ENCODE data around the gene ARFGAP1.
"Not testable (repeated sequence)": the region's sequence is repeated elsewhere in the genome, so short reads cannot be mapped to it uniquely, and the experiment has no call there.

The ARFGAP1 gene

GRCh38 chr20:63322146-63322932, 49.7 kb downstream of the ARFGAP1 start:
- no peak for DNase-seq

DNA sequence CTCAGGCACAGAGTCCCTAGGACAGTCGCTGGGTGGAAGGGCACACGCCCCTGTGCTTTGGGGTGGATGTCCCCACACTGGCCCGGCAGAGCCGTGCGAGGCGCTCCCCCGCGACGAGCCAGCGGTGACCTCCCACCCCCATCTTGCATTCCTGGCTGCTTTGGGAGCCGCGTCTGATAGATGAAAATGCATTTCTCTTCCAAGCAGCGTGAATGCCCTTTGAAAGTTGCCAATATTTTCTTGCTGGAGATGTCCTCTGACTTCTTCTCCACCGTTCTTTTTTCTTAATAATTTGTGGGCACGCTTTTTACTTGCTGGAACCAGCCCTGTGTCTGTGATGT, 50.3 kb downstream of the ARFGAP1 start:
- DNase-seq: no peak

GRCh38 chr20:63323357-63323981, 50.9 kb downstream of the ARFGAP1 start:
- DNase-seq: no peak

- DNase-seq: no peak
These were observed 52.4 kb downstream of the ARFGAP1 start for GRCh38 chr20:63325021-63325471.

DNA sequence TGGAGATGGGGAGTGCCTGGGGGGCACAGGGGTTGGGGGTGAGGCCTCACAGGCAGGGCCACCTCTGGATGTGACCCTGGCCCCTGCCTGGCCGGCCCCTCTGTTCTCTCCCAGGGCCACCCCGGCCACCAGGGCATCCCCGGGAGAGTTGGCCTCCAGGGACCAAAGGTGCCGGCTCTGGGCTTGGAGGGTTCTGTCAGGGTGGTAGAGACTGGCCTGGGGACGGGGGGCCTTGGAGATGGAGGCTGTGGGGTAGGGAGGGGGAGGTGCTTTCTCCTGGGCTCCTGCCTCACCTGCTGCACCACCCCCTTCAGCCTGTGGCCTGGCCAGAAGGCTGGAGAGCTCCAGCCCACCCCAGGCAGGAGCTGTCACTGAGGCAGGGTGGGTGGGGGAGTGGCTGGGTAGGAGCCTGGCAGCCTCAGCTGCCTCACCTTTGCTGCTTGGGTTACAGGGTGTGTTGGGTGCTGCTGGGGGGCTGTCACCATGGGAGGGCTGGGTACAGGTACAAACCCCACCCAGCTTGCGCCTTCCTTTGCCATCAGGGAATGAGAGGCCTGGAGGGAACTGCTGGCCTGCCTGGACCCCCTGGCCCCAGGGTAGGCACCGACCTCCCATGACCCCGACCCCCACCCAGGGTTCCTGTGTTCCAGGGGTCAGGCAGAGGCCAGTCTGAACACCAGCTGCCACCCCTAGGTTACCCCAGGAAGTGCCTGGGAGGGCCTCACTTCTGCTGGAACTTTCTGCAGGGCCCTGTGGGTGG, 53.1 kb downstream of the ARFGAP1 start:
- no peak for DNase-seq

GRCh38 chr20:63326314-63327230, 54.0 kb downstream of the ARFGAP1 start:
- DNase-seq: no peak

DNA sequence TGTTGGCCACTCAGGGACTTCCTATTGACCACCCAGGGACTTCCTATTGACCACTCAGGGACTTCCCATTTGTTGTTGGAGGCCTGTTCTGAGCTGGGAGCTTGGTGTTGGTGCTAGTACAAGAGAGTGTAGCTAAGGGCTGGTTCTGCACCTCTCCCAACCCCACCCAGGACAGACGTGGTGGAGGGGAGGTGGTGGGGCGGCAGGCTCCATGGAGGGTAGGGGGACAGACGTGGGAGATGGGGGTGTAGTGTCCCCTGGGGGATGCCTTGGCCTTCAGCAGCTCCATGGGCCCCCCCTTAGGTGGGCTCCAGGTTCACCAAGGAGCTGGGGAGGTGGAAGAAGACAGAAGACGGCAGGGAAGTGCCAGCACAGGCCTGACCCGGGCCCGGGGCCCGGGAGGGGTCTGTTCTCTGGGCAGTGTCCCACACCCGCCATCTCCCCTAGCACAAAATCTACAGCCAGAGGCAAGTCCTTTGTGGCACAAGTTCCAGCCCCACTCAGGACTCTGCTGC, 54.7 kb downstream of the ARFGAP1 start:
- DNase-seq: no peak

DNA sequence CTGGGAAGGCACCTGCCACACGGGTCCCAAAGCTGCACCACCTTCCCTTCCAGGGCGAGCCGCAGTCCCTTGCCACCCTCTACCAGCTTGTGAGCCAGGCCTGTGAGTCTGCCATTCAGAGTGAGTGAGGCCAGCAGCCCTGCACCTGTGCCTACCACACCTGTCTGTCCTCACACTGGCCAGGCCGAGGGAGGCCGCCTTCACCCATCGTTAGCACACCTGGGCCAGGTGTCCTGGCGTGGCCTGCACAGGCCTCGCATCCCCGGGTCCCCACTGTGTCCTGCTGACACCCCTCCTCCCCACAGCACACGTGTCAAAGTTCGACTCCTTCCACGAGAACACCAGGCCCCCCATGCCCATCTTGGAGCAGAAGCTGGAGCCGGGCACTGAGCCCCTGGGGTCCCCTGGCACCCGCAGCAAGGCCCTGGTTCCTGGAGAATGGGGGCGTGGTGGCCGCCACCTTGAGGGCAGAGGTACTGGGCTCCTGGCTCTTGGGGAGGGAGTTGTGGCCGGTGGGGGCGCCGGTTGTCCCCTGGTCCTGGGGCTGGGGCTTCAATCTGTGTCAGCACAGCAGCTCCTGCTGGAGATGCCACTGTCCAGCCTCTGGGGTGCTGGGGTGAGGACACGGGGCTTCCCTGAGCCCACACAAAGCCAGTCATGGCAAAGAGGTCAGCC, 55.5 kb downstream of the ARFGAP1 start:
- no peak for DNase-seq

- DNase-seq: no peak
These were observed 56.2 kb downstream of the ARFGAP1 start for GRCh38 chr20:63328718-63329275.

DNA sequence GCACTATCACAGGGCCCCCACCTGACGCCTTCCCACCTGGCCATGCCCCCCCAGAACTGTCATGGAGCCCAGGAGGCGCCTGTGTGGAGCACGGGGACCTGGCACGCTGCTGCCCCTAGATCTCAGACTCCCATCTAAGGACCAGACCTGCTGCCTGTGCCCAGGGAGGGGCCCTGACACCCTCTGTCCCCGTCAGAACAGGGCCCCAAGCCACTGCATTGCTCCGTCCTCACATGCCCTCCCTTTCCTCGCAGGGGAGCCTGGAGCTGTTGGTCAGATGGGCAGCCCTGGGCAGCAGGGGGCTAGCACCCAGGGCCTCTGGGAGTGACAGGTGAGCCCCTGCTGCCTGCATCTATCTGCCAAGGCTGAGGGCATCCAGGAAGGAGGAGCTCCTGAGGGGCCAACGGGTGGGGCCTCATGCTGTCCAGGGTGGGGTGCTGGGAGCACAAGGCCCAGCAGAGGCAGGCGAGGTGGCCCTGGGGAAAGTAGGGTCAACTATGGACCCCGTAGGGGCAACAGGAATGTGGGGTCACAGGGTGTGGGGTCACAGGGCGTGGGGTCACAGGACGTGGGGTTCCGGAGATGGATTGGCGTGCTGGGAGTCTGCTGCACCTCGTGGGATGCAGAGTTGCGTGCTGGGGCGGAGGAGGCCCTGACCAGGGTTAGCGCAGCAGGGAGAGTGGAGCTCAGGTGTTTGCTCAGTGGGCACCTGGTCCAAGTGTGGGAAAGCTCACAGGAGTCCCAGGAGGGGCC, 56.9 kb downstream of the ARFGAP1 start:
- no peak for DNase-seq

DNA sequence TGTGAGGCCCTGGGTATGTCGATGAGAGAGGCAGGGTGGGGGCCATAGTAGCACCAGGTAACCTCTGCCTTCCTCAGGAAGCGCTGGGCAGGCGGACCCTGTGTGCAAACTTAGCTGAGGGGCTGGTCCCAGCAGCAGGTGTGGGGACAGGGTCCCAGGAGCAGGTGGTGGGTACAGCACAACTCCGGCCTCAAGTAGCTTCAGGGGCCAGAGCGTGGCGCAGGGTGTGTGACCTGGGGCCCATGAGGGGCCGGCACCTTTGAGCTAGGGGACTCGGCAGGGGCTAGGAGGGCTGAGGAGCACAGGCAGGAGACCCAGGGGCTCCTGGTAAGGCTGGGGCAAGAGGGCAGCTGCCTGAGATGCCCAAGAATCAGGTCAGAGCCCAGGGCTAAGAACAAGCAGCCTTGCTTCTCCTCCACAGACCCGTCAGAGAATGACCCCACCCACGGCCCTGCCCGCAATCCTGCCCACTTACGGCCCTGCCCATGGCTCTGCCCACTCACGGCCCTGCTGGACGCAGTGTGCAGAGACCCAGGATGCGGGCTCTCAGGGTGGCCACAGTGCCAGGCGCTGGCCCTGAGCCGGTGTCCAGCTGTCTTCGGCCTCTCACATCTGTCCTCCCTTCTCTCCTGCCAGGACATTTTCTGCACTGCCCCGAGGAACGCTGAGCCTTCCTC, 57.6 kb downstream of the ARFGAP1 start:
- DNase-seq: no peak

DNA sequence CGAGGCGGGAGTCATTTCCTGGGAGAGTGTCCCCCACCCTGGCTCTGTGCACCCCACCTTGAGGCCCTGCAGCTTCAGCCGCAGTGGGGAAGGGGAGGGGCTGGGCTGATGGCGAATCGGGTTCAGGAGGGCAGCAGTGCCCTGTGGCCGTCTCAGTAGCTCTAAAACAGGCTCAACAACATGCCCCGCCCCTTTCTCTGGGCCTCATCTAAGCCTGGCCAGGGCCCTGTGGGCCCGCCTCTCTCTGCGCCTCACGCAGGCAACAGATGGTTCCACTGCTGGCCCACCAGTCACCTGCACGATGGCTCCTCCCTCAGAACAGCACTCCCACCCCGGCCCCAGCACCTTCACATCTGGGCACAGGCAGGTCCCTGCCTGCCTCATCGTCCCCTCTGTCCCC, 58.3 kb downstream of the ARFGAP1 start:
- DNase-seq: no peak

DNA sequence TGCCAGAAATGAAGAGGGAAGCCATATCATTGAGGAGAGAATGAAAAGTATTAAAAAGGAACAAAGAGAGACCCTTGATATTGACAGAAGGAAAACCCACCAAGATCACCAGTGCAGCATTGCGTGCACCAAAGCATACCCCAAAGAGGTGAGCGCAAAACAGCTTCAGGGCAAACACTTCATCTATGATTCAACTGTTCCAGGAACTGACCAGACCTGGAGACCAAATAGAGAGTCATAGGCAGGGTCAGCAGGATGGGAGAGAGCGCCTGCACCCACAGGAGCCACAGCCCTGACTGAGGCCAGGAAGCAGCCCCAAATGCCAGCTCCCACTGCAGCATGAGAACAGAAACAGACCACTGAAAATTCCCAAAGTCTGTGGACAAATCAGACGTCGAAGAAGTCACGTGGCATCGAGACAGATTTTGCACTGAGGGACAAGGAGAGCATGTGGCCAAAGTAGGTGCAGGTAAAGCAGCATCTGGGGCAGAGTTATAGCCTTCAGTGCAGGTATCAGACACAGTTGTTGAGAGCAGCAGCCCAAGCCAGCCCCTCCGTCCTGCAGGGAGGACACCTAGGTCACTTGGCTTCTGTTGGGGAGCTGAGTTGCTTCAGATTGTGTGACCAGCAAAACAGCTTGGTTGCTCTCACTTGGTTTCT, 59.3 kb downstream of the ARFGAP1 start:
- no peak for DNase-seq

GRCh38 chr20:63332488-63333240, 60.1 kb downstream of the ARFGAP1 start:
- no peak for DNase-seq

DNA sequence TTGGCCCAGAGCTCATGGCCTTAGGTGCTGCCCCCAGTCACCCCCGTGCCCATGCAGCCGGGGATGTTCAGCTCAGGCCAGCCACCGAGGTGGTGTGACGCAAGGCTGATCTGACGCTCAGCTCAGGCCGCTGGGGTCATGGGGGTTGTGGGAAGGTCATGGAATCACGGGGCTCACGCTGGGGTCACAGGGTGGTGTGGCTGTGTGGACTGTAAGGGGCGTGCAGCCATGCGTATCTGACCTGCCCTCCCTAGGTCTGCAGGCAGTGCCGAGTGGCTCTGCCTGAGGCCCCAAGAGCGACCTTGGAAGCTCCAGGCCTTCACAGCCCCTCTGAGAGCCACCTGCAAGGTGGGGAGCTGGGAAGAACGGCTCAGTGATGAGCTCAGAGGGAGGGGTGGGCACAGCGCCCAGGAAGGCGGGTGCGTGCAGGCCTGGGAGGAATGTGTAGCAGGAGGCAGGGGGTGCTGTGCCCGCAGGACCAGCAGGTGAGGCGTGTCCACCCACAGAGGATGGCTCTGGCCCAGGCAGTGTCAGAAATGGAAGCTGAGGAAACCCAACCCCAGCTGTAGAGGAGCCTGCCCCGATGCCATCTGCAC, 60.7 kb downstream of the ARFGAP1 start:
- no peak for DNase-seq

DNA sequence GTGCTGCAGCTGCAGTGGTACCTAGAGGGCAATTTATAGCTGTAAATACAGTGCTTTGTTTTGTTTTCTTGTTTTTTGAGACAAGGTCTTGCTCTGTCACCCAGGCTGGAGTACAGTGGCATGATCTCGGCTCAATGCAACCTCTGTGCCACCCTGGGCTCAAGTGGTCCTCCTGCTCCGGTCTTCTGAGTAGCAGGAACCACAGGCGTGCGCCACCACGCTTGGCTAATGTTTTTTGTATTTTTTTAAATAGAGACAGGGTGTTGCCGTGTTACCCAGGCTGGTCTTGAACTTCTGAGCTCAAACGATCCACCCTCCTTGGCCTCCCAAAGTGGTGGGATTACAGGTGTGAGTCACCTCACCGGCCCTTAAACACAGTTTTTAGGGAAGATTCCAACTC, 61.7 kb downstream of the ARFGAP1 start:
- no peak for DNase-seq

DNA sequence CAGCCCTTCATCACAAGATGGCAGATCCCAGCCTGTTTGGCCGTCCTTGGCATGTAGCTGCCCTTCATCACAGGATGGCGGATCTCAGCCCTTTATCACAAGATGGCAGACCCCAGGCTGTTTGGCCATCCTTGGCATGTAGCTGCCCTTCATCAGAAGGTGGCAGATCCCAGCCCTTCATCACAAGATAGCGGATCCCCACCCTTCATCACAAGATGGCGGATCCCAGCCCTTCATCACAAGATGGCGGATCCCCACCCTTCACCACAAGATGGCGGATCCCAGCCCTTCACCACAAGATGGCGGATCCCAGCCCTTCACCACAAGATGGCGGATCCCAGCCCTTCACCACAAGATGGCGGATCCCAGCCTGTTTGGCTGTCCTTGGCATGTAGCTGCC, 62.4 kb downstream of the ARFGAP1 start:
- not testable (repeated sequence) for DNase-seq

DNA sequence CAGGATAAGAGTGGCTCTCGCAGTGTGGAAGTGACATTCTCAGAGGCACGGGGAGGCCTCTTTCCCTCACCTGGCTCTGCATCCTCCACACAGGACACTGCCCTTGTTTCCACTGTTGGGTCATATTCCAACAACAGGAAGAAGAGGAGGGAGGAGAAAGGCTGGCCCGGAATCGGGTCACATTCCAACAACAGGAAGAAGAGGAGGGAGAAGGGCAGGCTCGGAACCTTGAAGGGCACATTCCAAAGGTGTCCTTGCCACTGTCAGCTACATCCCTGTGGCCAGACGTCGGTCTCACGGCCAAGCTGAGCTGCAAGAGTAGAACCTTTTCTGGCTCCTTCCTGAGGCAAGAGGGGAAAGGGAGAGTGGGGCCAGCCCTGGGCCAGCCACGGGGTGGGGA, 63.1 kb downstream of the ARFGAP1 start:
- no peak for DNase-seq
